ENCODE results near the gene TRMT1.

Gene TRMT1

GRCh38 chr19:13117772-13118423 is 1.4 kb upstream of the TRMT1 start, which contains the start of gene NACC1:
Gene NACC1, plus strand, starts transcription at chr19:13118264. Its CDS starts 16,944 bp downstream, at chr19:13135208.
- Histone ChIP-seq H3K9ac (ENCODE audit: low read depth, low read length, poor library complexity, severe bottlenecking) (peak within 1 kb of the TSS; percentile 98), H3K79me2 (ENCODE audit: insufficient read depth, low read length) (peaks cover 73% of the 10 kb centered on the region)

GRCh38 chr19:13117176-13117771 is 734 bp upstream of the TRMT1 start:
- no peaks in the 10 kb centered on the region for H3K9me3 ChIP-seq (ENCODE audit: insufficient read depth, low read depth, low read length)
- H3K9me2 ChIP-seq (replicated peaks; ENCODE audit: low read depth, low read length): no peaks in the 10 kb centered on the region
- H3K79me2 ChIP-seq (ENCODE audit: insufficient read depth, low read length): peaks cover 67% of the 10 kb centered on the region
- H4K20me1 ChIP-seq (ENCODE audit: insufficient read depth, low read length, poor library complexity, severe bottlenecking): peaks cover 44% of the 10 kb centered on the region
- peak overlapping the region; percentile 95 for H3K4me2 ChIP-seq (ENCODE audit: low read depth, low read length, poor library complexity, severe bottlenecking)
- peak overlapping the region; percentile 71 for H3K9ac ChIP-seq (ENCODE audit: low read depth, low read length, poor library complexity, severe bottlenecking)
- H3K36me3 ChIP-seq (ENCODE audit: insufficient read depth, low read length): no peaks in the 10 kb centered on the region
- peak overlapping the region; percentile 87 for H2AFZ ChIP-seq (ENCODE audit: low read length)
- no peaks in the 10 kb centered on the region for H3F3A ChIP-seq (ENCODE audit: low read depth)
- no peak for TF ChIP-seq EZH2phosphoT487 (IDR thresholded peaks at IDR 0.05; ENCODE audit: borderline replicate concordance)
- no peak for TF ChIP-seq CTCF (conservative IDR thresholded peaks at IDR 0.05; ENCODE audit: low read length)
- H3K4me3 ChIP-seq (ENCODE audit: low read length, poor library complexity, severe bottlenecking): peak overlapping the region; percentile 92
- H3K27me3 ChIP-seq (ENCODE audit: insufficient read depth, low read length, poor library complexity, severe bottlenecking): no peaks in the 10 kb centered on the region
- peaks cover 50% of the 10 kb centered on the region for H3K4me1 ChIP-seq (ENCODE audit: insufficient read depth, low read length, poor library complexity, severe bottlenecking)

More at GRCh38 chr19:13117772-13118423, 1.4 kb upstream of the TRMT1 start, which contains the start of gene NACC1:
- H3K27me3 ChIP-seq (ENCODE audit: insufficient read depth, low read length, poor library complexity, severe bottlenecking): no peaks in the 10 kb centered on the region
- peak within 1 kb of the TSS; percentile 99 for H3K4me3 ChIP-seq (ENCODE audit: low read length, poor library complexity, severe bottlenecking)
- TF ChIP-seq EZH2phosphoT487 (IDR thresholded peaks at IDR 0.05; ENCODE audit: borderline replicate concordance) (no peak), CTCF (conservative IDR thresholded peaks at IDR 0.05; ENCODE audit: low read length) (no peak)
- peak within 1 kb of the TSS; percentile 100 for H3K4me2 ChIP-seq (ENCODE audit: low read depth, low read length, poor library complexity, severe bottlenecking)
- H3K4me1 ChIP-seq (ENCODE audit: insufficient read depth, low read length, poor library complexity, severe bottlenecking): peaks cover 51% of the 10 kb centered on the region
- peaks cover 50% of the 10 kb centered on the region for H4K20me1 ChIP-seq (ENCODE audit: insufficient read depth, low read length, poor library complexity, severe bottlenecking)
- H3K36me3 ChIP-seq (ENCODE audit: insufficient read depth, low read length): no peaks in the 10 kb centered on the region
- no peaks in the 10 kb centered on the region for H3F3A ChIP-seq (ENCODE audit: low read depth)
- H3K9me3 ChIP-seq (ENCODE audit: insufficient read depth, low read depth, low read length): no peaks in the 10 kb centered on the region
- no peaks in the 10 kb centered on the region for H3K9me2 ChIP-seq (replicated peaks; ENCODE audit: low read depth, low read length)
- H2AFZ ChIP-seq (ENCODE audit: low read length): peak within 1 kb of the TSS; percentile 87

- Histone ChIP-seq H3K9ac (ENCODE audit: low read depth, low read length, poor library complexity, severe bottlenecking) (peak overlapping the region; percentile 71), H3K4me1 (ENCODE audit: insufficient read depth, low read length, poor library complexity, severe bottlenecking) (peaks cover 37% of the 10 kb centered on the region), H3F3A (ENCODE audit: low read depth) (no peaks in the 10 kb centered on the region), H2AFZ (ENCODE audit: low read length) (no peak overlapping the region), H3K27me3 (ENCODE audit: insufficient read depth, low read length, poor library complexity, severe bottlenecking) (no peaks in the 10 kb centered on the region), H3K79me2 (ENCODE audit: insufficient read depth, low read length) (peaks cover 53% of the 10 kb centered on the region), H3K4me3 (ENCODE audit: low read length, poor library complexity, severe bottlenecking) (peak overlapping the region; percentile 92), H3K9me2 (replicated peaks; ENCODE audit: low read depth, low read length) (no peaks in the 10 kb centered on the region), H4K20me1 (ENCODE audit: insufficient read depth, low read length, poor library complexity, severe bottlenecking) (peaks cover 31% of the 10 kb centered on the region), H3K4me2 (ENCODE audit: low read depth, low read length, poor library complexity, severe bottlenecking) (peak overlapping the region; percentile 95), H3K36me3 (ENCODE audit: insufficient read depth, low read length) (no peaks in the 10 kb centered on the region), H3K9me3 (ENCODE audit: insufficient read depth, low read depth, low read length) (no peaks in the 10 kb centered on the region)
- TF ChIP-seq EZH2phosphoT487 (IDR thresholded peaks at IDR 0.05; ENCODE audit: borderline replicate concordance) (no peak), CTCF (conservative IDR thresholded peaks at IDR 0.05; ENCODE audit: low read length) (no peak)
These were observed 631 bp downstream of the TRMT1 start for GRCh38 chr19:13115936-13116281.
